Astrocyte of the spinal cord (primary cell): ENCODE data around the gene BTRC.

Experiments used
- DNase-seq: peaks from one replicate; pipeline ENCODE4 v3.0.0; 2011; ENCODE audit warnings: low read depth, low spot score
- H3K4me3 ChIP-seq: 2 replicates; pipeline ENCODE4 v1.5.1; 2011; ENCODE audit warnings: low read depth, mild to moderate bottlenecking, low read length, moderate library complexity
- in situ Hi-C: cut with HindIII; loops from 2 replicates; pipeline ENCODE4 v1.10.0; 2017; ENCODE audit warnings: low sequenced_read_pairs
- TF ChIP-seq, protein P1 (sequence below): IDR thresholded peaks from 2 replicates; pipeline ENCODE4 v1.5.1; 2012; ENCODE audit warnings: low read depth, mild to moderate bottlenecking, low read length, inconsistent platforms

Gene BTRC

GRCh38 chr10:101550965-101551364 lies 197.0 kb downstream of the BTRC start:
- no peak overlapping the region for H3K4me3 ChIP-seq
- TF ChIP-seq, protein P1, sequence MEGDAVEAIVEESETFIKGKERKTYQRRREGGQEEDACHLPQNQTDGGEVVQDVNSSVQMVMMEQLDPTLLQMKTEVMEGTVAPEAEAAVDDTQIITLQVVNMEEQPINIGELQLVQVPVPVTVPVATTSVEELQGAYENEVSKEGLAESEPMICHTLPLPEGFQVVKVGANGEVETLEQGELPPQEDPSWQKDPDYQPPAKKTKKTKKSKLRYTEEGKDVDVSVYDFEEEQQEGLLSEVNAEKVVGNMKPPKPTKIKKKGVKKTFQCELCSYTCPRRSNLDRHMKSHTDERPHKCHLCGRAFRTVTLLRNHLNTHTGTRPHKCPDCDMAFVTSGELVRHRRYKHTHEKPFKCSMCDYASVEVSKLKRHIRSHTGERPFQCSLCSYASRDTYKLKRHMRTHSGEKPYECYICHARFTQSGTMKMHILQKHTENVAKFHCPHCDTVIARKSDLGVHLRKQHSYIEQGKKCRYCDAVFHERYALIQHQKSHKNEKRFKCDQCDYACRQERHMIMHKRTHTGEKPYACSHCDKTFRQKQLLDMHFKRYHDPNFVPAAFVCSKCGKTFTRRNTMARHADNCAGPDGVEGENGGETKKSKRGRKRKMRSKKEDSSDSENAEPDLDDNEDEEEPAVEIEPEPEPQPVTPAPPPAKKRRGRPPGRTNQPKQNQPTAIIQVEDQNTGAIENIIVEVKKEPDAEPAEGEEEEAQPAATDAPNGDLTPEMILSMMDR = no peak
- DNase-seq = no peak
- in situ Hi-C loops = no loop called here

- TF ChIP-seq, protein P1 = no peak
- H3K4me3 ChIP-seq = no peak overlapping the region
- in situ Hi-C loops = no loop called here
- DNase-seq = no peak
Observed at GRCh38 chr10:101552442-101552841, 198.5 kb downstream of the BTRC start.

DNA sequence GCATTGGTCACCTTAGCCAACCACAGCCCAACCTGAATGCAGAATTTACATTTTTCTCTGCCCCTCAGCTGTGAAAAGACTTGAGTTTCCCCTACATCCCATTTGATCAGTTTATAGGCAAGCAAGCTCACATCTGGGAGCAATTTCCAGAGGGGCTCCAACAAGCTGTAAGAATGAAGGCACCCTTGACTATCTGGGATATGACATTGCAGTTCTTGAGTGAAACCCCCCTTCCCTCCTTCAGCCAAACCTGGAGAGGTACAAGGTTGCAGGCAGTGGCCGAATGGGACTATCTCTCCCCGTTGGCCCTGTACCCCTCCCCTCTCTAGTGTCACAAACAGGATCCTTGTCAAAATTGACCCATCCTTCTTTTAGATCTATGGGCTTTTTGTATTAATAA lies 203.6 kb downstream of the BTRC start:
- DNase-seq = no peak
- TF ChIP-seq, protein P1 = no peak
- in situ Hi-C loops = no loop called here

GRCh38 chr10:101558204-101558603 lies 204.2 kb downstream of the BTRC start:
- in situ Hi-C loops = no loop called here
- TF ChIP-seq, protein P1 = no peak
- H3K4me3 ChIP-seq = no peak overlapping the region
- no peak for DNase-seq

More for the DNA sequence above, 203.6 kb downstream of the BTRC start:
- no peak overlapping the region for H3K4me3 ChIP-seq

- in situ Hi-C loops = no loop called here
- TF ChIP-seq, protein P1 = no peak
- DNase-seq = no peak
- no peak overlapping the region for H3K4me3 ChIP-seq
Observed at GRCh38 chr10:101558671-101559595, 205.0 kb downstream of the BTRC start.

DNA sequence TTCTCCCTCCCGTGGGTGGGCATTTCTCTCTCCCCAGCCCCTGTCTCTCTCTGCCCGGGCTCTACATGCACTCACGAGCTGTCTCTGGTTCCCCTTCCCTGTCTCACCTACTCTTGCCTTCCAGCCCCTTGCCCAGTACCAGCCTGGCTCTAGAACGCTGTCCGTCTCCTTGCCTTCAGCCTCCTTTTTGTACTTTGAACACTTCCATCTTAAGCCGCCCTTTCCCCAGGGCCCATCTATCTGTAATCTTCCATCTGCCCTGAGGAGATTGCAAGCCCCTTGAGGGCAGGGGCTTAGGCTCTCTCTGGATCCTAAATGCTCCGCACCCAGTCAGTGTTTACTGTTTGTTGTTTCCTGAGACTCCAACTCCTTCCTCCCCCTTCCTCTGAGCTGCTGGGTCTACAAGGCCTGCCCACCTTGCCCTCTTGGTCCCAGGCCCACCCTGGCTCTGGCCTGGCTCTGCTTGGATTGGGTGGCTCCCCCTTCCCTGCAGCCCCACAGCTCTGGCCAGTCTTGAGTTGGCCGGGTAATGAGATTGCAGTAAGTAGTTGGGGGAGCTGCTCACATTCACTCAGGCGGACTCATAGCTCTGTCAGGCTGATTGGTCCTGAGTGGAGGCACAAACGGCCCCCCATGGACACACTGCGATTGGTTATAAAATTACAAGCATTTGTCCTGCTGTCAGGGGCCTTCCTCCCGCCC lies 205.8 kb downstream of the BTRC start:
- in situ Hi-C loops = no loop called here
- DNase-seq = no peak
- TF ChIP-seq, protein P1 = no peak
- no peak overlapping the region for H3K4me3 ChIP-seq
